ENCODE data around the gene USP46. TPM values are rescaled to one million over a fixed set of nuclear protein-coding genes. Genes with fewer than 3 reads are reported as not detected.

USP46 gene
- total RNA-seq, 1 donor from 2014 or later, result 14.7 TPM

DNA sequence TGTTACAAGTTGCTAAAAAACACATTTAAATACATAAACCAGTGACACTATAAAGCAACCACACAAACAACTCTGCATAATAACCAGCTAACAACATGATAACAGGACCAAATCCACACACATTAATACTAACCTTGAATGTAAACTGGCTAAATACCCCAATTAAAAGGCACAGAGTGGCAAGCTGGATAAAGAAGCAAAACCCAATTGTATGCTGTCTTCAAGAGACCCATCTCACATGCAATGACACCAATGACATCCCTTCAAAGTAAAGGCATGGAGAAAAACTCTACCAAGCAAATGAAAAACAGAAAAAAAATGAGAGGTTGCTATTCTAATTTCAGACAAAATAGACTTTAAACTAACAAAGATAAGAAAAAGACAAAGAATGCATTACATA is 34.4 kb upstream of the USP46 start:
- DNase-seq (ENCODE audit: low read depth), result no peak
- TF ChIP-seq, protein P1, sequence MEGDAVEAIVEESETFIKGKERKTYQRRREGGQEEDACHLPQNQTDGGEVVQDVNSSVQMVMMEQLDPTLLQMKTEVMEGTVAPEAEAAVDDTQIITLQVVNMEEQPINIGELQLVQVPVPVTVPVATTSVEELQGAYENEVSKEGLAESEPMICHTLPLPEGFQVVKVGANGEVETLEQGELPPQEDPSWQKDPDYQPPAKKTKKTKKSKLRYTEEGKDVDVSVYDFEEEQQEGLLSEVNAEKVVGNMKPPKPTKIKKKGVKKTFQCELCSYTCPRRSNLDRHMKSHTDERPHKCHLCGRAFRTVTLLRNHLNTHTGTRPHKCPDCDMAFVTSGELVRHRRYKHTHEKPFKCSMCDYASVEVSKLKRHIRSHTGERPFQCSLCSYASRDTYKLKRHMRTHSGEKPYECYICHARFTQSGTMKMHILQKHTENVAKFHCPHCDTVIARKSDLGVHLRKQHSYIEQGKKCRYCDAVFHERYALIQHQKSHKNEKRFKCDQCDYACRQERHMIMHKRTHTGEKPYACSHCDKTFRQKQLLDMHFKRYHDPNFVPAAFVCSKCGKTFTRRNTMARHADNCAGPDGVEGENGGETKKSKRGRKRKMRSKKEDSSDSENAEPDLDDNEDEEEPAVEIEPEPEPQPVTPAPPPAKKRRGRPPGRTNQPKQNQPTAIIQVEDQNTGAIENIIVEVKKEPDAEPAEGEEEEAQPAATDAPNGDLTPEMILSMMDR (IDR thresholded peaks at IDR 0.05; ENCODE audit: insufficient read depth, low read length, severe bottlenecking), result no peak
- H3K27me3 ChIP-seq (ENCODE audit: control insufficient read depth, insufficient read depth, low read length), result no peaks in the 10 kb centered on the region
- H3K4me3 ChIP-seq (ENCODE audit: low read depth, low read length), result no peak overlapping the region
- H3K36me3 ChIP-seq (ENCODE audit: control insufficient read depth, insufficient read depth, low read length), result no peaks in the 10 kb centered on the region
- no peak for FAIRE-seq

DNA sequence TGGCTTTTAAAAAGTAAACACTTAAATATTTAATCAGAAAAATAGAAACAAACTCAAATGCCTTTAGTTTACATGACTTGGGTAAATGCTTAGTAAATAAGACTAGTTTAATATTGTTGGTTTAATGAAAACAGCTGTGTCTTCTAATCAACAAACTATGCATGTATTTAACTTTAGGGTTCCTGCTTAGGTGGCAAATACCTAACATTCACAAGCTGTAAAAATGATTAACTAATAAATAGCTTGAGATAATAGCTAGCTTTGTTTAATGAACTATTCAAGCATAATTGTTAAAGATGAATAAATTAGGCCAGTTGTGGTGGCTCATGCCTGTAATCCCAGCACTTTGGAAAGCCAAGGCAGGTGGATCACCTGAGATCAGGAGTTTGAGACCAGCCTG is 30.0 kb upstream of the USP46 start:
- Histone ChIP-seq H3K27me3 (ENCODE audit: control insufficient read depth, insufficient read depth, low read length) (no peaks in the 10 kb centered on the region), H3K36me3 (ENCODE audit: control insufficient read depth, insufficient read depth, low read length) (no peaks in the 10 kb centered on the region), H3K4me3 (ENCODE audit: low read depth, low read length) (no peak overlapping the region)
- no peak for DNase-seq (ENCODE audit: low read depth)
- TF ChIP-seq, protein P1 (IDR thresholded peaks at IDR 0.05; ENCODE audit: insufficient read depth, low read length, severe bottlenecking), result no peak
- FAIRE-seq, result no peak

DNA sequence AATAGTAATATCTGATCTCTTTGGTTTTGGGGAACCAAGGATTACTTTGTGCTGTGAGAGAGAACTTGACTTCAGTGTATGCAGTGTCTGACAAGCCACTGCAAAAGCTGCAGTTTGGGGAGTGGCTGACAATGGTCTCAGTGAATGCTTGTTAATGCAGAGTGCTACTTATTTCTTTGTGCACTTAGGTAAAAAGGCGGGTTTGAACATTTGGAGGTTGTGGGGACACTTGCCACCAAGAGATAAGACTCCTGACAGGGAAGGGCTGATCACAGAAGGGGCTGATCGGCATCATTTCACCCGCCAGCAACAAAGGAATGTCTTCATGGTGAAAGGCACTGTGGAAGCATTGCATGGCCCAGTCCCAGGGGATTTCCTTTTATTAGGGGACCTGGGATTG is 28.6 kb upstream of the USP46 start:
- DNase-seq (ENCODE audit: low read depth), result no peak
- no peaks in the 10 kb centered on the region for H3K27me3 ChIP-seq (ENCODE audit: control insufficient read depth, insufficient read depth, low read length)
- no peak overlapping the region for H3K4me3 ChIP-seq (ENCODE audit: low read depth, low read length)
- no peak for FAIRE-seq
- TF ChIP-seq, protein P1 (IDR thresholded peaks at IDR 0.05; ENCODE audit: insufficient read depth, low read length, severe bottlenecking), result no peak
- H3K36me3 ChIP-seq (ENCODE audit: control insufficient read depth, insufficient read depth, low read length), result no peaks in the 10 kb centered on the region

DNA sequence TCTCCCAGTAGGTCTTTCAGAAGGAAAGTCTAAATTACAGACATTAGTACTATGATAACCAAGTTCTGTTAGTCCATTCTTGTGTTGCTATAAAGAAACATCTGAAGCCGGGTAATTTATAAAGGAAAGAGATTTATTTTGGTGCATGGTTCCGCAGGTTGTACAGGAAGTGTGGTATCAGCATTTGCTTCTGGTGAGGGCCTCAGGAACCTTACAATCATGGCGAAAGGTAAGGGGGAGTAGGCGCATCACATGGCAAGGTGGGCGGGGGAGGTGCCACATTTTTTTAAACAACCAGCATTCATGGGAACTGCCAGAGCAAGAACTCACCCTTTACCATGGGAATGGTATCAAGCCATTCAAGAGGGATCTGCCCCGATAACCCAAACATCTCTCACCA is 26.2 kb upstream of the USP46 start:
- TF ChIP-seq, protein P1 (IDR thresholded peaks at IDR 0.05; ENCODE audit: insufficient read depth, low read length, severe bottlenecking), result no peak
- no peak for DNase-seq (ENCODE audit: low read depth)
- Histone ChIP-seq H3K4me3 (ENCODE audit: low read depth, low read length) (no peak overlapping the region), H3K36me3 (ENCODE audit: control insufficient read depth, insufficient read depth, low read length) (no peaks in the 10 kb centered on the region), H3K27me3 (ENCODE audit: control insufficient read depth, insufficient read depth, low read length) (no peaks in the 10 kb centered on the region)
- FAIRE-seq, result no peak

DNA sequence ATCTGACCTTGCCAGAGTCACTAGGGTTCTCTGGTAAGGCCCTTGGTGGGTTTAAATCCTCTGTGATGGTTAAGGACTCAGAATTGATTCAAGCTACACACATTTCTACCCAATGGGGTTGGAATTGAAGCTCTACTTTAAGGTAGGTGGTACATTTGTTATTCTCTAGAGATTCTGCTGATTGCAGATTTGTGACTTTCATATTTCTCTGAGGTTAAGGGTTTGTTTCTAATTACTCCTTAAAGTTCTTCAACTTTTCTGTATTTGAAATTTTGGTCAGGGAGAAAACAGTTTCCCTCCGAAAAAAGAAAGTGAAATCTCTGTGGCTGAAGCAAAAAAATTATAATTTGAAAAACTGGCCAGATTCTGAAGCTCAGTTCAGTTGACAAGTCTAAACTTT is 25.8 kb upstream of the USP46 start:
- no peak for DNase-seq (ENCODE audit: low read depth)
- TF ChIP-seq, protein P1 (IDR thresholded peaks at IDR 0.05; ENCODE audit: insufficient read depth, low read length, severe bottlenecking), result no peak
- Histone ChIP-seq H3K27me3 (ENCODE audit: control insufficient read depth, insufficient read depth, low read length) (no peaks in the 10 kb centered on the region), H3K4me3 (ENCODE audit: low read depth, low read length) (no peak overlapping the region), H3K36me3 (ENCODE audit: control insufficient read depth, insufficient read depth, low read length) (no peaks in the 10 kb centered on the region)
- FAIRE-seq, result no peak

DNA sequence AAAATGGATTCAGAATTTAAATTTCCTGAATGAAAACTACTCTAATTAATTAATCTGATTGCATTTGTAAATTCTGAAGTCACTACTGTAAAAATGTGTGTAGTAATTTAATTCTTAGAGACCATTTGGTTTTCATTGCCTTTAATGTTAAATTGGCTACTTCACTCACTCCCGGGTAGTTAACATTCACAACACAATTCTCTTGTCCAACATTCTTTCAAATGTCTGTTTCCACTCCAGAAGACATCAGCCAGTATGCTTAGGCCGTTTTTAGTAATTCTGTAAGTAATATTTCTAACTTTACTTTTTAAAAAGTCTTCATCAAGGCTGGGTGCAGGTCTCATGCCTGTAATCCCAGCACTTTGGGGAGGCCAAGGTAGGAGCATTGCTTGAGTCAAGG is 21.3 kb upstream of the USP46 start:
- TF ChIP-seq, protein P1 (IDR thresholded peaks at IDR 0.05; ENCODE audit: insufficient read depth, low read length, severe bottlenecking), result no peak
- DNase-seq (ENCODE audit: low read depth), result no peak
- no peaks in the 10 kb centered on the region for H3K36me3 ChIP-seq (ENCODE audit: control insufficient read depth, insufficient read depth, low read length)
- H3K27me3 ChIP-seq (ENCODE audit: control insufficient read depth, insufficient read depth, low read length), result no peaks in the 10 kb centered on the region
- FAIRE-seq, result no peak
- no peak overlapping the region for H3K4me3 ChIP-seq (ENCODE audit: low read depth, low read length)

Data from bronchial epithelial cell (primary cell).